OCI-M2 (cell line): ENCODE data around the gene MRPS12.

Experiments
- DNase-seq: peaks from one replicate; lab custom pipeline; 2025; ENCODE audit not compliant: unreplicated experiment; lab: John Stamatoyannopoulos, UW

Gene MRPS12

GRCh38 chr19:38910488-38910887 lies 20.3 kb upstream of the MRPS12 start:
- DNase-seq: no peak

- DNase-seq: no peak
Measured at GRCh38 chr19:38911388-38912001, 19.2 kb upstream of the MRPS12 start.

- DNase-seq: no peak
Measured at GRCh38 chr19:38912600-38913514, 17.9 kb upstream of the MRPS12 start.

- DNase-seq: no peak
Measured at GRCh38 chr19:38913958-38914357, 16.8 kb upstream of the MRPS12 start.

- no peak for DNase-seq
Measured at GRCh38 chr19:38915329-38916321, 15.1 kb upstream of the MRPS12 start.

GRCh38 chr19:38917516-38917915 lies 13.2 kb upstream of the MRPS12 start:
- no peak for DNase-seq

- peak; percentile 33 for DNase-seq
Measured at GRCh38 chr19:38917921-38918491, 12.7 kb upstream of the MRPS12 start.

GRCh38 chr19:38918526-38918925 lies 12.2 kb upstream of the MRPS12 start:
- no peak for DNase-seq

GRCh38 chr19:38919837-38920601 lies 10.7 kb upstream of the MRPS12 start:
- no peak for DNase-seq

GRCh38 chr19:38920602-38921419 lies 9.9 kb upstream of the MRPS12 start:
- DNase-seq: no peak

GRCh38 chr19:38921420-38922274 lies 9.1 kb upstream of the MRPS12 start:
- DNase-seq: no peak

GRCh38 chr19:38922482-38922881 lies 8.3 kb upstream of the MRPS12 start:
- DNase-seq: no peak

GRCh38 chr19:38924388-38924787 lies 6.4 kb upstream of the MRPS12 start:
- DNase-seq: no peak

- DNase-seq: no peak
Measured at GRCh38 chr19:38928391-38929001, 2.2 kb upstream of the MRPS12 start.

- DNase-seq: peak; percentile 99
Measured at GRCh38 chr19:38929929-38930775, 592 bp upstream of the MRPS12 start, which contains the start of gene SARS2. SARS2 (minus strand) TSS chr19:38930763; CDS start chr19:38930736, 27 bp downstream.

GRCh38 chr19:38931521-38931793 lies 713 bp downstream of the MRPS12 start:
- DNase-seq: no peak
